Stimulated activated CD4-positive, alpha-beta T cell treated with anti-CD3 and anti-CD28 coated beads, Interleukin-2, amount 100 ng/mL, for 4 hours (primary cell): ENCODE measurements around the gene PSMA6.
"Not testable (repeated sequence)": the region's sequence is repeated elsewhere in the genome, so short reads cannot be mapped to it uniquely, and the experiment has no call there.

ENCODE experiments used
- DNase-seq: peaks from one replicate; pipeline ENCODE4 v3.0.0-alpha.2; 2020; ENCODE audit warnings: low read depth

The PSMA6 gene

DNA sequence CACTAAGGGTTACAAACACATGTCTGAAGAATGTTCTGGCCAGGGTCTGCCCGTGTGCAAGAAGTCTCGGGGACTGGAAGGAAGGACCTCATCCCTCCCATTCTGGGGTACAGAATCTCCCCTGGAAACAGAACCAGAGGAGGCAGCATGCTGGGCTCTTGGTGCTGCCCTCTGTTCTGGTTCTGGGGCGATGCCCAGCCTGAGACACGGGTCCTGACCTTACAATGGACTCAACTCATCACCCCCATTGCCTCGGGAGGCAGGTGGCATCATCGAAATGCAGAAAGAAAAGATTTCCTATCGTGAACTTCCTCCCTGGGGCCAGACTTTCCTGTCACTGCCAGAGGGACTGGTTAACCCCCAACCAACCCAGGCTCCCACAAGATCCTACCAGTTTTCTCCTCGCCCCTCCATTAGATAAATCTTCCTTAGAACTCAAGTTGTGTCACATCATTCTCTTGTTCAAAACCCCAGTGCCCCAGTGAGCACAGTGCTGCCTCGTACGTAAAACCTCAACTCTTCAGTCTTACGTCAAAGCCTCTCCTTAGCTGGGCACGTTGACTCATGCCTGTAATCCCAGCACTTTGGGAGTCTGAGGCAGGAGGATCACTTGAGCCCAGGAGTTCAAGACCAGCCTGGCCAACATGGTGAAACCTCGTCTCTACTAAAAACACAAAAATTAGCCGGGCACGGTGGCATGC lies 52.1 kb downstream of the PSMA6 start:
- DNase-seq = no peak

DNA sequence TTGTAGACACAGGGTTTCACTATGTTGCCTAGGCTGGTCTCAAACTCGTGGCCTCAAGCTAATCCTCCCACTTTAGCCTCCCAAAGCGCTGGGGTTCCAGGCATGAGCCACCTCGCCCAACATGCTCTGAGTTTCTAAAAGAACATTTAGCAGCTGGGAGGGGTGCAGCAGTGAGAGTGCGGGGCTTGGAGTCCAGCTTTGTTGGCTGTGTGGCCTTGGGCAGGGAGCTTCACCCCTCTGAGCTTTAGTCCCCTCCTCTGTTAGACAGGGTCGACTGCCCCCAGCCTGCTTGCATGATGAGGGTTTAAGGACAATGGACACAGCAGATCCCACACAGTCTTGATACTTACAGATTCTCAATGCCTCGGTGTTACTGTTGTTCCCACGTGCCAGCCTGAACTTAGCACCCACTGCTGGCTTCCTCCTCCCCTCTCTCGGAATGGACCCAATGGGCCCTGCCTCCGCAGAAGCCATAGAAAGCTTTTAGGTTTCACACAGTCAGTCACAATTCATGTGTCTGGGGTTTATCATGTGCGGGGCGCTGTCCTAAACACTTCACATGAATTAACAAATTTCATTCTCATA lies 54.6 kb downstream of the PSMA6 start:
- DNase-seq = no peak

DNA sequence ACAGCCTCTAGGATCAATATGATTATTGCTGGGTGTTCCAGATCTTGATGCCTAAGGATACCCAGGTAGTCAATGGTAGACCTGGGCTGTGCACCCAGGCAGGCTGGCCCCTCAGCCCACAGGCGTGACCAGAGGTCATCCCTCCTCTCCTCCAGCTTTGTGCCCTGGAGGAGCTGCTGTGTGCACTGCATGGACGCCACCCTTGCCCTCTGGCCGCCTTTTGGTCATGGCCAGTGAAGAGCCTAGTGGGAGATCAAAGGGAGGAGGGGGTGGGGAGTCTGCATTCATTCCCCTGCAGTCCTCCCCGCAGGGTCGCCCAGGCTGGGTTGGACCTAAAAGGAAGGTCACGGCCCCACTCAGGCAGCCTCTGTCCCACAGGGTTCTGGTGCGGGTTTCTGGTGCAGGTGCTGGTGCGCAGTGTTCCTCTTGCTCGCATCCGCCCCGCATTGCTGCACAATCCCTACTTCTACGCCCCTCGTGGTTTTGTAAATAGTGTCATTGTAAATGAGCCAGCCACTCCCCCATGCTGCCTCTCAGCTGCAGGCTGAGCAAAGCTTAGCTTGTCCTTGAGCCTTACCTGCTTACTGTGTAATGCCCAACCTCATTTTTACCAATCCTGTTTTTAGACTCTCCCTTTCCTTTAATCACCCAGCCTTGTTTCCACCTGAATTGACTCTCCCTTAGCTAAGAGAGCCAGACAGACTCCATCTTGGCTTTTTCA lies 55.3 kb downstream of the PSMA6 start:
- DNase-seq = no peak

DNA sequence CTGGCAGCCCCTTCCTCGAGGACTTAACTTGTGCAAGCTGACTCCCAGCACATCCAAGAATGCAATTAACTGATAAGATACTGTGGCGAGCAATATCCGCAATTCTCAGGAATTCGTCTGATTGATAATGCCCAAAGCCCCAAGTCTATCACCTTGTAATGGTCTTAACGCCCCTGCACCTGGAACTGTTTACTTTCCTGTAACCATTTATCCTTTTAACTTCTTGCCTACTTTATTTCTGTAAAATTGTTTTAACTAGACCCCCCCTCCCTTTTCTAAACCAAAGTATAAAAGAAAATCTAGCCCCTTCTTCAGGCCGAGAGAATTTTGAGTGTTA lies 55.8 kb downstream of the PSMA6 start:
- not testable (repeated sequence) for DNase-seq

DNA sequence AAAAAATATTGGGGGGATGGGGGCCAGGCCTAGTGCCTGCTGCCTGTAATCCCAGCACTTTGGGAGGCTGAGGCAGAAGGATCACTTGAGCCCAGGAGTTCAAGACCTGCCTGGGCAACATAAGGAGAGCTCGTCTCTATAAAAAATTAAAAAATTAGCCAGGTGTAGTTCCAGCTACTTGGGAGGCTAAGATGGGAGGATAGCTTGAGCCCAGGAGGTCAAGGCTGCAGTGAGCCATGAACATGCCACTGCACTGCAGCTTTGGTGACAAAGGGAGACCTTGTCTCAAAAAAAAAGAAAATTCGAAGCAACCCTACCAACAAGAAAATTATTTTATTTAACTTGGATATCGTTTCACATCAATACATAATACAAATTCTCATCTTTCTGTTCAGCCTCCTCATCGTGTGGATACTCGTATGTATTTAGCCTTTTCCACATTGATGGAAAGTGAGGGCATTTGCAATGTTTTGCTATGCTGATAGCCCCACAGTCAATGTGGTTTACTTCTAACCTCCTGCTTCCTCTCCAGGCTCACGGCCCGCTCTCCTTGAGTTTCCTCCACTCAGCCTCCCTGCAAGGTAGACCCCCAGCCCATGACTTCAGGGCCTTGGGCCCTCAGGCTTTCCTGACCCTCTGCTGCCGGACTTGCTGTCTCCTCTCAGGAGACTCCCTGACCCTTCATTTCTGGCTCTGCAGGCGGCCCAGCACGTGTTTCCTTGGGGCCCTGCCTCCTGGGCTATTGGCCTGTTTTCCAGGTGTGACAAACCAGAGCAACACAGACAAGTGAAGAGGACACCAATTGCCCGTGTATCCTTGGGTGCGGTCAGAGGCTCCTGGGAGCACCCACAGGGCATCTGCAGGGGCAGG lies 57.5 kb downstream of the PSMA6 start:
- no peak for DNase-seq

DNA sequence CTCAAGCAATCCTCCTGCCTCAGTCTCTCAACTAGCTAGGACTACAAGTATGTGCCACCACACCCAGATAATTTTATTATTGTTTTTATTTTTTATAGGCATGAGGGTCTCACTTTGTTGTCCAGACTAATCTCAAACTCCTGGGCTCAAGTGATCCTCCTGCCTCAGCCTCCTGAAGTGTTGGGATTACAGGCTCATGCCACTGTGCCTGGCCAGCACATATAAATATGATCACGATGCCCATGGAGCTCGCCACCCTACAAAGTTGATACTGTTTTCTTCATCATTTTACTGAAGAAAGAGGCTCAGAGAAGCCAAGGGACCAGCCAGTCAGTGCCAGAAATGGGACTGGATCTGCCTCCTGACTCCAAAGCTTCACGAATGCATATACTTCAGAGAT lies 59.3 kb downstream of the PSMA6 start:
- no peak for DNase-seq

DNA sequence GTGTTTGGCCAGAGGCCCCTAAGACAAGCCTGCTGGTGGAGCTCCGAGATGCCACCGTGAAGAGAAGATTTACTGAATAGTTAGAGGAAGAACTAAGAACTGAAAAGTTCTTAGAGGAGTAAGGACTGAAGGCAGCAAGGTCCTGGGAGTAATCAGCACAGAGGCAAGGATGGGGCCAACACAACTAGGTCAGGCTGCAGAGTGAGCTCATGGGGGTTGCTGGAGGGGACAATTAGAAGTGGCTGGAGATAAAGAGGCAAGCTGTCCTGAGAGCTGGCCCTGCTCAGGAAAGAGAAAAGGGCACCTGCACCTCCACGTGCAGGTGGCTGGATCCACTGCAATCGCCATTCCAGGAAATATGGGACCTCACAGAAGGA lies 59.7 kb downstream of the PSMA6 start:
- DNase-seq = no peak

DNA sequence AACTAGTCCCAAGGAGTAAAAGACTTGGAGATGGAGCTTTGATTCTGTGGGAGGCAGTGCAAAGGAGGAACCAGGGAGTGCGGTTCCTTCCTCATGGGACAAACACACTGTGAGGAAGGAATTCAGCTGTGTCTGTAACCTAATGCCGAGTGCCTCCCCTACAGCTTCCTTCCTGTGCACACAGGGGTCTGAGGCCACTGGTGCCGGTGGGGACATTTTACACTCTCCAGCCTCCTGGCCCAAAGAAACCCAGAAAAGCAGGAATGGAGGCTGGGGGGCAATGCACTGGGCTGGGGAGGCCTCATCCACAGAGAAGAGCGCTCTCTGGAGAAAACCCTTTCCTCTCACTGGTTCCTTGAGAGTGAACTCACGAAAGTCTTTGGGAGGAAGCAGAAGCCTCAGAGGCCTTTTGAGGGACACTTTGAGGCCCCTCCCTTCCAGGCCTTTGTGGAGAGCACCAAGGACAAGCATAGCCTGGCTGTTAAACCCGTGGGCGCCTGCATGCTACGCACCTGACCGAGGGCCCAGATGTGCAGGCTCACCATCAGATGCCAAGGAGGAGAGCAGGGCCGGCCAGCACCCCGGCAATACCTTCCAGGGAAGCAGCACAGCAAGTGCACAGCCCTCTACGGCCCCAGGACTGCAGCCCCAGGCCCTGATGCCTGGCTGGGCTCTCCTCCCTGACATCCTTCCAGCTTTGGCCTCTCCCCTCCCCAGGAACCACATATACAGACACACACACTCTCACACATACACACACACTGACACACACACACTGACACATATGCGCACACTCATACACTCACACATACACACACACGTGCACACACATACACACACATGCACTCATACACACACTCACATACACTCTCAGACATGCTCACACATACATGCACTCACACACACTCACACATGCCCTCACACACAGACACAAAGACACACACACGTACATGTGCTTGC lies 60.4 kb downstream of the PSMA6 start:
- no peak for DNase-seq

DNA sequence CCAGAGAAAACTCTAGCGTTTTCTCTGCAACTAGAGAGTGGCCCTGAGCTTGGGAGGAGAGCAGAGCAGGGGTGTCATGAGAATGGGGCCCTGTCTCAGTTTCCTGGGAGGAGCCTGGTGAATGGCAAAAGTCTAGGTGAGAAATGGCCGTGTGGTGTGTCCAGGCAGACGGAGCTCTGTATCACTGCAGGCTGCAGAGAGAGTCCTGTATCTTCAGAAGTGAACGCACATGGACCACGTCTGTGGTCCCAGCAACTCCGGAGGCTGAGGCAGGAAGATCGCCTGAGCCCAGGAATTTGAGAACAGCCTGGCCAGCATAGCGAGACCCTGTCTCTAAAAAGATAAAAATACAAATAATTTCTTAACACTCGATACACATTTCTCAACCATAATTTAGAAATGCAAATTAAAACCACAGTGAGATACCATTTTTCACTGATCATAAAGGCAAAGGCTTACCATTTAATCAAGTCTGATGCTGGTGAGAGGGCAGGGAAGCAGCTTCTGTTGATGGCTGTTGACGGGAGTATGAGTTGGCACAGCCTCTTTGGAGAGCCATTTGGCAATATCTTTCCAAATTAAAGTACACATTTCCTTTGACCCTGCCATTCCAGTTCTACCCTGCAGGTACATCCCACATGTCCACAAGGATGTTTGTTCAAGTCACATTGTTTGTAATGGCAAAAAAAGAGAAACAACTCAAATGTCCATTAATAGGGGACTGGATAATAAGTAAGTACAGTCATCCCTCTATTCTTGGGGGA lies 61.4 kb downstream of the PSMA6 start:
- DNase-seq = no peak

DNA sequence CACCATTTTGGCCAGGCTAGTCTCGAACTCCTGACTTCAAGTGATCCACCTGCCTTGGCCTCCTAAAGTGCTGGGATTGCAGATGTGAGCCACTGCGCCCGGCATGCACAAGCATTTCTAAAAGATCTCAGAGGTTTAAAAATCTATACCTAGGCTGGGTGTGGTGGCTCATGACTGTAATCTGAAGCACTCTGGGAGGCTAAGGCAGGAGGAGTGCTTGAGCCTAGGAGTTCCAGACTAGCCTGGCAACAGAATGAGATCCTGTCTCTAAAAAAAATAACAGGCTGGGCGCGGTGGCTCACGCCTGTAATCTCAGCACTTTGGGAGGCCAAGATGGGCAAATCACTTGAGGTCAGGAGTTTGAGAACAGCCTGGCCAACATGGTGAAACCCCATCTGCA lies 63.1 kb downstream of the PSMA6 start:
- not testable (repeated sequence) for DNase-seq

DNA sequence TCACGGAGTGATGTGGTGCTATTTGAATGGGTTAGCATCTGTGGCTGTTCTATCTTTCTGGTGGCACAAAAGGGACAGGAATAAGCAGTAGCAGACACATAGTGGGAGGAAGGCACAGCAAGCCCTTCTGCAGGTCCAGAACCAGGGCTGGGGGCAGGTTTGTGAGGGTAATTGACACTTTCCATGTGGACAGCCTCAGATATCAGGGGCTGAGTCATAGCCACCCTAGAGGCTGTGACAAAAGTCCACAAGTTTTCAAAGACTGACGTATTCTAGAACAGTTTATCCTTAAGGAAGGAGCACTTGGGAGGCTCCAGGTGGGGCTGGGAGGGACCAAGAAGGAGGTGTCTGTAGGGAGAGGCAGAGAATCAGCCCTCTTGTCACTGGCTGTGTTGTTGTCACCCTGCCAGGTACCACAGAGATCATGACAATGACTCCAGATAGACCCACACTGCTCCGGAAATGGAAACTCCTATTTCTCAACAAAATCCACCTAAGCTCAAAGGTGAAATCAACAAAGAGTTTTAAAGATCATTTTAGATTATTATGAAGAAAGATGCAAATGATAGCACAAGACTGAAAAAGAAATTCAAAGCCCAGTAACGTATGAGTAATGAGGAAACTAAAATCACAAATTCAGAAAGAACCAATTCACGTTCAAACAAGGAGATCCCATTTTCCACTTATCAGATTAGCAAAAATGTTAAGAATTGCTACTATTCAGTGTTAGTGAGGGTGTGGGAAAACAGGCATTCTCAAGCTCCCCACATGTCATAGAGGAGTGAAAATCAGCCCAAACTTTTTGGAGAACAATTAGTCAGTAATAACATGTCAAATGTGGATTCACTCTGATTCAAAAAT lies 64.0 kb downstream of the PSMA6 start:
- DNase-seq = no peak

DNA sequence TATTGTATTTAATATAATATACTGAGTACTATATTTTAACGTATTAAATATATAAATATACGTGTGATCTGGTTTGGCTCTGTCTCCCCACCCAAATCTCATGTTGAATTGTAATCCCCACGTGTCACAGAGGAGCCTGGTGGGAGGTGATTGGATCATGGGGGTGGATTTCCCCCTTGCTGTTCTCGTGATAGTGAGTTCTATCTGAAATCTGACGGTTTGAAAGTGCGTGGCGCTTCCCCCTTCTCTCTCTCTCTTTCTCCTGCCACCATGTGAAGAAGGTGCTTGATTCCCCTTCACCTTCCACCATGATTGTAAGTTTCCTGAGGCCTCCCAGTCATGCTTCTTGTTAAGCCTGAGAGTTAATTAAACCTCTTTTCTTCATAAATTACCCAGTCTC lies 67.5 kb downstream of the PSMA6 start:
- not testable (repeated sequence) for DNase-seq

DNA sequence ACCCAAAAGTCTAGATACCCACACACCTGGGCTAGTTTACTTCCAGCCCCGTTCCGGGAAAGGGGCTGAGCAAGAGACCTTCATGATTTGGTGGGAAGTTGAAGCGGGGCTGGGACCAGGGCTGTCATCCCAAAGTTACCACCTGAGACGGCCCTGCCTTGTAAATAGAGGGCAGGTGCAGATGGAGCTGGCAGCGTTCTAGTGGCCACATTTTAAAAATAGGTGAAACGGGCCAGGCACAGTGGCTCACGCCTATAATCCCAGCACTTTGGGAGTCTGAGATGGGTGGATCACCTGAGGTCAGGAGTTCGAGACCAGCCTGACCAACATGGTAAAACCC lies 68.9 kb downstream of the PSMA6 start:
- DNase-seq = no peak

DNA sequence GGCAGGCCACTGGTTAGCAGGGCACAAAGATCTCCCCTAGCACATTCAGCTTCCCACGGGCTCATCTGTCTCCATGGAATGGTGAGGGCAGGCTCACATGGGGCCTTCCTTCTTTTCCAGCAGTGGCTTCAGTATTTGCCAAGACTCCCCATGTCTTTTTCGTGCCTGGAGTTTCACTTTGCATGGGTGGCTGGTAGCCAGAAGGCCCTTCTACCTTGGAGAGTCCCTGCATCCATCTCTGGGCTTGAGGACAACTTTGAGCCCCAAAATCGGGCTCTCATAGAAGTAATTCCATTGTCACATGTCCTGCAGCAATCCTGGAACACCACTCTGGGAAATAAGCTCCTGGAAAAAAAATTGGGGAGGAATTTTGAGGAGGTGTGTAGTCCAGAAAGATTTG lies 70.3 kb downstream of the PSMA6 start:
- no peak for DNase-seq

DNA sequence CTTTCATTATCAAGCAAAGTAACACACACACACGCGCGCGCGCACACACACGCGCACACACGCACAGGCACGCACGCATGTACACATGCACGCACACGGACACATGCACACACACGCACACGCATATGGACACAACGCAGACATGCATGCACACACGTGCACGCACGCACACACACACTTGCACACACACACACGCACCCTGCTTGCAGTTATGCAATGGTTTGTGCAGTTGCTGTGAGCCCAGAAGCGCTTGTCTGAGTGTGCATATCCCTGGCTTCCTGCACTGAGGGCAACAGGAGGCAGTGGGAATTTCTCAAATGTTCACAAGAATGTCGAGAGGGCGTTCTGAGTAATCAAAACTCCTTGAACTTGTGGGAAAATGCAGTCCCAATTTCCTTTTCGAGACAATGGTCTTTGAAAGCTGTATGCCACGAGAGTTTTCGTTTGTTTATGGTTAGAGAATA lies 70.8 kb downstream of the PSMA6 start:
- DNase-seq = no peak

DNA sequence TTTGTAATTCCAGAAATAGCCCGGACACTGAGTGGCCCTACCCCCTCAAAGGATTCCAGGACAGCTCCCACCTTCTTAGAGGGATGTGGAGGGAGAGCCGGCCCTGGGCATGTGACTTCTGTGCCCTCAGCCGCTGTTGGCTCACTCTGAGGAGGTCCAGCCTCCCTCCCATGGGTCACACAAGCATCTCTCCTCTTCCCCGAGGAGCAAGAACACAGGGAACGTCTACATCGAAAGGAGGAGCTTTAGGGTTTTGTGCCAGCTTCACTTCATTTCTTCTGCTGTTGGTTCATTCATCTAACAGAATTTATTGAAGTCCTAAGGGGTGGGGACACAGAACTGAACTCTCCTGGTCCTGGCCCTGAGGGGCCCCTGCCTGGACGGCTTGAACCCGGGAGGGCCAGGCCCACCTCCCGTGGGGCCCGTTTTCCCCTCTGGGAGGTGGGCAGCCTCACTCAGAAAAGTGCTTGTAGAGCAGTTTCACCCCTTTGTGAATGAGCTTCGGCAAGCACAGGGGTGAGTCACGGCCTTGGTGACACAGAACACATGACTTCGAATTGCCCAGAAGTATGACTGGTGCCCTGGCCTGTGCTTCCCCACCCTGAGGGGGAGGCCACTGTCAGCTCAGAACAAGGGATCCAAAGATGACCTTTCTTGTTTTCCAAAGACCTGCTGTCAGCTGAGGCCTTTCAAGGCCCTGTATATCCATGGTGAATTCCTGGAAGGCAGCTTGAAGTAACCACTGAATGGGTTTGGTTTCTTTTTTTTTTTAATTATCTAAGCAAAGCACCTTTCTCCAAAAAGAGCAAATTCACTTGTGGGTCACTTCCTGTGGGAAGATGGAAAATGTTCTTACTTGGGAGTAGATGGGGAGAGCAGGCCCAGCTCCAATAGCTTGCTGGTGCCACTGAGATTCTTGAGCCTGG lies 73.2 kb downstream of the PSMA6 start:
- peak; percentile 60 for DNase-seq

DNA sequence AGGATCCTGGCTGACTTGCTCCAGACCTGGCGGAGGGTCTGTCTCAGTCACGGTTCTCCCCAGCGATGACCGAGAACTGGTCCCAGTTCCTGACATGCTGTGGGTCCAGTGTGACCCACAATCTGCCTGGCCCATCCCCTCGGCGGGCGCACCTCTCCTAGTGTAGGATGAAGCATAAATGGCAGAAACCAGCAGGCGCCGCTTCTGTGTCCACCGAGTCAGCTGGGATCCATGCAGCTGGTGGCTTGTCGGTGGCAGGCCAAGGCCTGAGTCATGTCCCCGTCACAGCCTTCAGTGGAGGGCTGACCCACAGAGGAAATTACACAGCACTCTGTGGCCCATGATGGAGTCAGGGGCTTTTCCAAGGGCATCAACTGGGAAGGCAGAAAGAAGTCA lies 73.9 kb downstream of the PSMA6 start:
- no peak for DNase-seq

DNA sequence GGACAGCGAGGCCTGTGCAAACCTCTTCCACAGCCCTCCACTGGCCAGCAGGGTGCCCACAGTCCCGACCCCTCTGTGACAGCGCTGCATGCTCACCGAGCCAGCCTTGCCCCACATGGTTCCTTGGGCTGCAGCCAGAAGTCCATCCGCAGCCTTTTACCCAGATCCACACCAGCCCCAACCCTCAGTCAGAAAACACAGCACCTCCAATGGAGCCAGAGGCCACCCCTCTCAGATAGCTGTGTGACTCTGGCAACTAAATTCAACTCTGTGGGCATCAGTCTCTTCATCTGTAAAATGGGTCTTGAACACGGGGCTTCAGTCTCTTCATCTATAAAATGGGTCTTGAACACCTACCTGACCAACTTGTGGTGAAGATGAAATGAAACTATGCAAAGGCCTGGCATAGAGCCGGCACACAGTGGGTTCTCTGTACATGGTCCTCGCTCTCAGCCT lies 74.4 kb downstream of the PSMA6 start:
- no peak for DNase-seq

DNA sequence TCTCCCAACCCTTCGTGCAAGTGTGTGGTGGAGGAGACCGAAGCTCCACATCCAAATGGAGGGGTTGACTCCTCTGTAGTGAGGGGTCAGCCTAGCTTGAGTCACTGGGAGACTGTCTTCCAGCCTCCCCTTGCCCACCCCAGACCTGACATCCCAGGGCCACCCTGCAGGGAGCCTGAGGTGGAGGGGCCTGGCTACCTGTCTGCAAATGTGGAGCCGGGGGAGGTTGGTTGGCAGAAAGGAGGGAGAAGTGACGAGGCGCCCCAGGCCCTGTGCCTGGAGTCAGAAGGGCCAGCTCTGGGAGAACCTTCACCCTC lies 74.8 kb downstream of the PSMA6 start:
- DNase-seq = no peak
